Gastroesophageal sphincter (tissue), 4 donors: ENCODE data around the gene ENOSF1. TPM values are rescaled to one million over a fixed set of nuclear protein-coding genes. Genes with fewer than 3 reads are reported as not detected.

Experiments used
- ATAC-seq: fragments of 150-250 bp; one replicate; pipeline ENCODE4 v1.9.1; 2016; ENCODE audit warnings: mild to moderate bottlenecking, moderate library complexity
- H3K27ac ChIP-seq, 4 donors: fragments of 200-600 bp; sonication (generic) in 3 of 4; 1 replicate in 3 of 4; 2 replicates in 1 of 4; pipeline ENCODE4 v1.5.1; 2016 to 2019
- H3K27me3 ChIP-seq: fragments of 200-600 bp; sonication (generic); one replicate; pipeline ENCODE4 v1.5.1; 2019
- H3K36me3 ChIP-seq, 2 donors: fragments of 200-600 bp; sonication (generic); one replicate each; pipeline ENCODE4 v1.5.1; 2019; ENCODE audit warnings: control low read depth in 1 of 2
- H3K4me1 ChIP-seq, 3 donors: fragments of 200-600 bp; sonication (generic); 1 replicate in 2 of 3; 2 replicates in 1 of 3; pipeline ENCODE4 v1.5.1; 2016 to 2019; ENCODE audit warnings: control low read depth in 2 of 3
- H3K4me3 ChIP-seq, 2 donors: fragments of 200-600 bp; sonication (generic); one replicate each; pipeline ENCODE4 v1.5.1; 2019; ENCODE audit warnings: mild to moderate bottlenecking in 1 of 2, moderate library complexity in 1 of 2
- H3K9me3 ChIP-seq, 3 donors: fragments of 200-600 bp; sonication (generic); one replicate each; pipeline ENCODE4 v1.5.1; 2017 to 2019; ENCODE audit warnings: control low read depth in 2 of 3
- CTCF ChIP-seq, 4 experiments: fragments of 200-600 bp in 2 of 4; fragments of 450-650 bp in 2 of 4; sonication (generic) in 1 of 4; IDR thresholded peaks; one replicate each; pipeline ENCODE4 v1.5.1; 2017 to 2019; ENCODE audit warnings: antibody characterized with exemption in 4 of 4, mild to moderate bottlenecking in 2 of 4, moderate library complexity in 2 of 4
- EP300 ChIP-seq: sonication (generic); formaldehyde crosslinking; IDR thresholded peaks from one replicate; pipeline ENCODE4 v1.6.1; 2017; ENCODE audit warnings: antibody characterized with exemption, mild to moderate bottlenecking
- POLR2A ChIP-seq, 2 donors: fragments of 450-650 bp; IDR thresholded peaks; one replicate each; pipeline ENCODE4 v1.6.1; 2017; ENCODE audit warnings: antibody characterized with exemption in 2 of 2, mild to moderate bottlenecking in 2 of 2, moderate library complexity in 1 of 2
- POLR2AphosphoS5 ChIP-seq: sonication (generic); formaldehyde crosslinking; IDR thresholded peaks from one replicate; pipeline ENCODE4 v1.6.1; 2017; ENCODE audit warnings: antibody characterized with exemption
- WGBS, 2 donors: methylation state at CpG; one replicate each; pipeline ENCODE4 v1.1.5; 2018; ENCODE audit warnings: low coverage in 1 of 2; 5-methylcytosine and 5-hydroxymethylcytosine counted together
- total RNA-seq, 4 donors: library from RNA; depleted of rRNA; stranded (reverse); fragments of >200 nt; gene quantifications; one replicate each; pipeline ENCODE4 v1.1.0, GENCODE V29; 2016

The ENOSF1 gene
- total RNA-seq, 4 donors from 2014 or later: 16.2 to 80.2 (median 37.1) TPM

- no peaks in the 10 kb centered on the region for H3K36me3 ChIP-seq
- TF ChIP-seq CTCF (IDR thresholded peaks at IDR 0.05) (no peak), POLR2AphosphoS5 (no peak), POLR2A (IDR thresholded peaks at IDR 0.05) (no peak), EP300 (no peak)
- no peaks in the 10 kb centered on the region for H3K9me3 ChIP-seq
- 82 to 88% methylated on average over 5 to 6 of the region's 6 CpGs for WGBS, 2 donors
- H3K27ac ChIP-seq: no peak overlapping the region
- no peak overlapping the region for H3K4me3 ChIP-seq
- peaks cover 26% of the 10 kb centered on the region for H3K27me3 ChIP-seq
- ATAC-seq: no peak
- peaks cover 0 to 19% (median 5%) of the 10 kb centered on the region in 3 donors for H3K4me1 ChIP-seq
These were observed 57.0 kb downstream of the ENOSF1 start for GRCh38 chr18:655445-655844.

DNA sequence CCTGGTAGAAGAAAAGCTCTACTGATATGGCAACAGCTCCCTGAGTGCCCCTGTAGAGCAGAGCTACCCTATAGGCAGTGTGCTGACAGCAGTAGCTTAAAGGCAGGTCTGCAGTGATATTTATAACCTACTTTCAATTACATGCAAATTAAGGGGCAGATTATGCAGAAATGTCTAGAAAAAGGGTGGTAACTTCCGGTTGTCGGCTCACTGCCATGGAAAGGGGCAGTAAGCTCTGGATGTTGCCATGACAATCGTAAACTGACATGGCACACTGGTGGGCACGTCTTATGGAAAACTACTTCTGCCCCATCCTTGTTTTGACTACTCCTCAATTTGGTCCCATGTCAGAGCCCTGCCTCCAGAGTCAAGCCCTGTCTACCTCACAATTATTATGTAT is 57.8 kb downstream of the ENOSF1 start:
- peaks cover 0 to 19% (median 5%) of the 10 kb centered on the region in 3 donors for H3K4me1 ChIP-seq
- TF ChIP-seq EP300: no peak
- TF ChIP-seq POLR2AphosphoS5: no peak
- TF ChIP-seq POLR2A (IDR thresholded peaks at IDR 0.05): no peak
- no peak for TF ChIP-seq CTCF (IDR thresholded peaks at IDR 0.05)
- no peaks in the 10 kb centered on the region for H3K9me3 ChIP-seq
- no peaks in the 10 kb centered on the region for H3K36me3 ChIP-seq
- no peak overlapping the region for H3K27ac ChIP-seq
- WGBS, 2 donors: 87 to 100% methylated on average over 4 of the region's 4 CpGs
- H3K4me3 ChIP-seq: no peak overlapping the region
- peaks cover 26% of the 10 kb centered on the region for H3K27me3 ChIP-seq
- ATAC-seq: no peak

DNA sequence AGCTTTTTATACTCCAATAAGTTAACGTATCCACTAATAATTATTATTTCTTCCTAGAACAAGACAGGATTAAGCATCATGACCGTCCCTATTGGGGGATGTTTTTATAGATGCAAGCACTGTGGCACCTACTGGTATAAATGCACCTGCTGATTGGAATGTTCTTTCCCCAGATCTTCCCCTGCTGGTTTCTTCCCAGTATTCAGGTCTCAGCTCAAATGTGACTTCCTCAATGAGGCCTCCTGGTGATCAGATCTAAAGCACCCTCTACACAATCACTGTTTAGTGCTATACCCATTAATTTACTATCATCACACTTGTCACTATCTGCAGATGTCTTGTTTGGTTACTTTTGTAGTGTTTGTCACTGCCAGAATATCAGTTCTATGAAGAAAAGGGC is 58.9 kb downstream of the ENOSF1 start:
- no peak overlapping the region for H3K27ac ChIP-seq
- no peaks in the 10 kb centered on the region for H3K9me3 ChIP-seq
- WGBS, 2 donors: 91 to 92% methylated on average over 2 of the region's 2 CpGs
- H3K36me3 ChIP-seq: no peaks in the 10 kb centered on the region
- no peak overlapping the region for H3K4me3 ChIP-seq
- H3K4me1 ChIP-seq: peaks cover 0 to 16% (median 2%) of the 10 kb centered on the region in 3 donors
- H3K27me3 ChIP-seq: peaks cover 22% of the 10 kb centered on the region
- ATAC-seq: no peak
- TF ChIP-seq POLR2AphosphoS5 (no peak), POLR2A (IDR thresholded peaks at IDR 0.05) (no peak), CTCF (IDR thresholded peaks at IDR 0.05) (no peak), EP300 (no peak)

- Histone ChIP-seq H3K27ac (no peak overlapping the region), H3K27me3 (peaks cover 14% of the 10 kb centered on the region), H3K4me1 (peaks cover 0 to 3% (median 0%) of the 10 kb centered on the region in 3 donors), H3K36me3 (no peaks in the 10 kb centered on the region), H3K4me3 (no peak overlapping the region), H3K9me3 (no peaks in the 10 kb centered on the region)
- ATAC-seq: no peak
- 67 to 79% methylated on average over 4 of the region's 4 CpGs for WGBS, 2 donors
- no peak for TF ChIP-seq CTCF (IDR thresholded peaks at IDR 0.05)
- no peak for TF ChIP-seq POLR2A (IDR thresholded peaks at IDR 0.05)
- TF ChIP-seq EP300: no peak
- TF ChIP-seq POLR2AphosphoS5: no peak
These were observed 60.3 kb downstream of the ENOSF1 start for GRCh38 chr18:652131-652530.

GRCh38 chr18:650428-650858 is 62.0 kb downstream of the ENOSF1 start:
- TF ChIP-seq POLR2A (IDR thresholded peaks at IDR 0.05) (no peak), EP300 (no peak), CTCF (IDR thresholded peaks at IDR 0.05) (no peak), POLR2AphosphoS5 (no peak)
- H3K27ac ChIP-seq: no peak overlapping the region
- H3K36me3 ChIP-seq: no peaks in the 10 kb centered on the region
- 62 to 76% methylated on average over 6 of the region's 6 CpGs for WGBS, 2 donors
- H3K4me3 ChIP-seq: no peak overlapping the region
- no peaks in the 10 kb centered on the region for H3K4me1 ChIP-seq
- no peaks in the 10 kb centered on the region for H3K9me3 ChIP-seq
- no peak for ATAC-seq
- peaks cover 2% of the 10 kb centered on the region for H3K27me3 ChIP-seq
